ENCODE measurements around the gene DGKH. TPM values are rescaled to one million over a fixed set of nuclear protein-coding genes. Genes with fewer than 3 reads are reported as not detected.

DGKH gene
- total RNA-seq, 1 experiment from 2014 or later: 9.2 TPM

GRCh38 chr13:42063105-42063504 is 14.7 kb downstream of the DGKH start:
- CTCF ChIA-PET: no interaction called here

More at GRCh38 chr13:42063105-42063504, 14.7 kb downstream of the DGKH start:
- Histone ChIP-seq H4K20me1 (ENCODE audit: insufficient read depth) (no peaks in the 10 kb centered on the region), H3K36me3 (ENCODE audit: control insufficient read depth in 1 of 2, insufficient read depth in 2 of 2, low read length in 2 of 2) (peaks cover 0 to 10% of the 10 kb centered on the region in 2 experiments; a peak in 1 of 4 replicates), H3K4me3 (replicated peaks in 1 of 2; ENCODE audit: low read depth in 1 of 2, low read length in 2 of 2) (no peak overlapping the region), H3K27me3 (ENCODE audit: insufficient read depth, low read length) (no peaks in the 10 kb centered on the region), H3K4me2 (ENCODE audit: low read length) (no peak overlapping the region), H3K9me2 (ENCODE audit: insufficient read depth) (no peaks in the 10 kb centered on the region), H3K79me2 (ENCODE audit: insufficient read depth, low read length) (no peaks in the 10 kb centered on the region), H3K9me3 (ENCODE audit: control insufficient read depth in 1 of 2, insufficient read depth in 1 of 2, low read depth in 1 of 2, low read length in 2 of 2) (no peaks in the 10 kb centered on the region; a peak in 1 of 4 replicates), H3K4me1 (ENCODE audit: control insufficient read depth in 1 of 2, insufficient read depth in 2 of 2, low read length in 2 of 2) (peaks cover 0 to 5% of the 10 kb centered on the region in 2 experiments; a peak in 1 of 4 replicates), H3K27ac (ENCODE audit: low read depth, low read length) (no peak overlapping the region), H3K9ac (ENCODE audit: low read length) (no peak overlapping the region), H2AFZ (ENCODE audit: low read depth, low read length, poor library complexity, severe bottlenecking) (no peak overlapping the region)
- DNase-seq (ENCODE audit: low read depth, low spot score): no peak
- intact Hi-C loops (cut with micrococcal nuclease): no loop called here
- ChIA-PET POLR2A (no interaction called here), RAD21 (ENCODE audit: low non-redundant PET in 1 of 2, low total read pairs in 2 of 2, uncharacterized antibody in 2 of 2, unreplicated experiment in 2 of 2) (no interaction called here)
- no peak for ATAC-seq
- BruUV-seq (replicated peaks): no TSS peak
- TF ChIP-seq ELF1 (IDR thresholded peaks at IDR 0.05; ENCODE audit: borderline replicate concordance, low read depth): no peak
- no peak for TF ChIP-seq CEBPB (IDR thresholded peaks at IDR 0.05; ENCODE audit: low read depth)
- no peak for TF ChIP-seq EGR1 (IDR thresholded peaks at IDR 0.05; ENCODE audit: low read depth)
- no peak for TF ChIP-seq ZBTB33 (IDR thresholded peaks at IDR 0.05; ENCODE audit: extremely low read depth, insufficient replicate concordance, low read length)
- no peak for TF ChIP-seq YY1 (IDR thresholded peaks at IDR 0.05; ENCODE audit: extremely low read depth, insufficient replicate concordance, low read depth, low read length)
- TF ChIP-seq FOSL1 (IDR thresholded peaks at IDR 0.05; ENCODE audit: low read depth): no peak
- TF ChIP-seq EZH2 (IDR thresholded peaks at IDR 0.05): no peak
- no peak for TF ChIP-seq TCF7L2 (IDR thresholded peaks at IDR 0.05; ENCODE audit: borderline replicate concordance, extremely low read depth, insufficient read depth, insufficient read length)
- TF ChIP-seq SP1 (IDR thresholded peaks at IDR 0.05; ENCODE audit: low read depth): no peak
- no peak for TF ChIP-seq SRF (IDR thresholded peaks at IDR 0.05; ENCODE audit: low read depth)
- no peak for TF ChIP-seq MAX (IDR thresholded peaks at IDR 0.05)
- TF ChIP-seq CTCF (IDR thresholded peaks at IDR 0.05 in 2 of 3, conservative IDR thresholded peaks at IDR 0.05 in 1 of 3; ENCODE audit: borderline replicate concordance in 1 of 3, insufficient read depth in 1 of 3, low read depth in 2 of 3, low read length in 2 of 3): no peak
- TF ChIP-seq ZNF274 (IDR thresholded peaks at IDR 0.05; ENCODE audit: low read depth, low read length): no peak
- no peak for TF ChIP-seq SIN3A (IDR thresholded peaks at IDR 0.05; ENCODE audit: low read depth)
- no peak for TF ChIP-seq POLR2AphosphoS5 (IDR thresholded peaks at IDR 0.05; ENCODE audit: low read depth, low read length)
- TF ChIP-seq RAD21 (IDR thresholded peaks at IDR 0.05; ENCODE audit: low read depth): no peak
- no peak for TF ChIP-seq JUND (IDR thresholded peaks at IDR 0.05)
- TF ChIP-seq REST (IDR thresholded peaks at IDR 0.05; ENCODE audit: low read depth): no peak

All from HCT116 (cell line).